Calu3 (cell line): ENCODE data around the gene SLC12A4. TPM values are rescaled to one million over a fixed set of nuclear protein-coding genes. Genes with fewer than 3 reads are reported as not detected.
"Not testable (repeated sequence)": the region's sequence is repeated elsewhere in the genome, so short reads cannot be mapped to it uniquely, and the experiment has no call there.

ENCODE experiments used
- BruUV-seq: library from RNA; stranded (reverse); fragments of 400-500 nt; replicated peaks from 2 replicates; lab custom pipeline; 2021; lab: Mats Ljungman, UMichigan
- CTCF ChIA-PET: fragments of 300-600 bp; sonication (Branson Sonifier 250); formaldehyde crosslinking; loops from one replicate; lab custom pipeline; 2022; ENCODE audit warnings: antibody characterized with exemption; lab: Charles Lee
- DNase-seq: peaks from one replicate; pipeline ENCODE4 v3.0.0; 2022
- H3K27ac Mint-ChIP-seq: one replicate; pipeline ENCODE4 v1.8.0; 2022; ENCODE audit warnings: mixed read lengths; ENCODE audit not compliant: unreplicated experiment
- H3K27me3 Mint-ChIP-seq: one replicate; pipeline ENCODE4 v1.8.0; 2022; ENCODE audit warnings: mixed read lengths; ENCODE audit not compliant: unreplicated experiment
- H3K36me3 Mint-ChIP-seq: one replicate; pipeline ENCODE4 v1.8.0; 2022; ENCODE audit warnings: mild to moderate bottlenecking, moderate library complexity, mixed read lengths; ENCODE audit not compliant: insufficient read depth, unreplicated experiment
- H3K4me1 Mint-ChIP-seq: one replicate; pipeline ENCODE4 v1.8.0; 2022; ENCODE audit warnings: mild to moderate bottlenecking, low read depth, mixed read lengths; ENCODE audit not compliant: unreplicated experiment
- H3K4me3 Mint-ChIP-seq: one replicate; pipeline ENCODE4 v1.8.0; 2022; ENCODE audit warnings: mild to moderate bottlenecking, low read depth, moderate library complexity, mixed read lengths; ENCODE audit not compliant: unreplicated experiment
- H3K9me3 Mint-ChIP-seq: one replicate; pipeline ENCODE4 v1.8.0; 2022; ENCODE audit warnings: low read depth, mixed read lengths; ENCODE audit not compliant: unreplicated experiment
- CTCF ChIP-seq: fragments of 200-600 bp; IDR thresholded peaks from one replicate; pipeline ENCODE4 v1.8.0; 2022; ENCODE audit warnings: antibody characterized with exemption; ENCODE audit not compliant: unreplicated experiment
- intact Hi-C: fragments of 100-400 bp; cut with micrococcal nuclease; formaldehyde crosslinking; loops from one replicate; pipeline ENCODE4 v1.10.0; 2022; ENCODE audit not compliant: unreplicated experiment
- total RNA-seq: library from RNA; stranded (reverse); gene quantifications from 2 replicates; pipeline ENCODE4 v1.2.3, GENCODE V29; 2022

Gene SLC12A4
- total RNA-seq, 1 experiment from 2014 or later, result 38.0 TPM

- Mint-ChIP-seq H3K27me3 (peaks cover 15% of the 10 kb centered on the region), H3K27ac (no peak overlapping the region), H3K36me3 (no peaks in the 10 kb centered on the region), H3K4me1 (peaks cover 6% of the 10 kb centered on the region), H3K9me3 (no peaks in the 10 kb centered on the region), H3K4me3 (no peak overlapping the region)
- DNase-seq, result peak; percentile 47
- BruUV-seq, result no TSS peak
- no peak for TF ChIP-seq CTCF
- CTCF ChIA-PET, result no interaction called here
- intact Hi-C loops, result loop anchor here (10.0 kb wide), 1 partner anchor 229 kb away; no protein-coding TSS in a partner anchor
Measured at GRCh38 chr16:67995423-67995822, 27.0 kb upstream of the SLC12A4 start.

GRCh38 chr16:67994040-67994408, 25.6 kb upstream of the SLC12A4 start:
- peaks cover 17% of the 10 kb centered on the region for H3K27me3 Mint-ChIP-seq
- peak overlapping the region; percentile 42 for H3K27ac Mint-ChIP-seq
- not testable (repeated sequence) for H3K4me3 Mint-ChIP-seq, H3K9me3 Mint-ChIP-seq, BruUV-seq, DNase-seq, H3K4me1 Mint-ChIP-seq, H3K36me3 Mint-ChIP-seq
- CTCF ChIA-PET, result interaction anchor here (0.6 to 1.0 kb wide), 5 partner anchors 11 to 207 kb away, joined by 3 to 12 read pairs (median 5); no protein-coding TSS in a partner anchor
- intact Hi-C loops, result loop anchor here (10.0 kb wide), 1 partner anchor 231 kb away; no protein-coding TSS in a partner anchor

GRCh38 chr16:67993207-67994039, 25.0 kb upstream of the SLC12A4 start:
- peak; percentile 85 for DNase-seq
- peak; percentile 99 for TF ChIP-seq CTCF
- Mint-ChIP-seq H3K36me3 (no peaks in the 10 kb centered on the region), H3K9me3 (no peaks in the 10 kb centered on the region), H3K27me3 (peaks cover 23% of the 10 kb centered on the region), H3K4me3 (peak overlapping the region; percentile 51), H3K4me1 (peaks cover 6% of the 10 kb centered on the region), H3K27ac (peak overlapping the region; percentile 42)
- no TSS peak for BruUV-seq
- CTCF ChIA-PET, result interaction anchor here (0.6 to 1.0 kb wide), 5 partner anchors 11 to 208 kb away, joined by 3 to 12 read pairs (median 5); no protein-coding TSS in a partner anchor
- intact Hi-C loops, result loop anchor here (1.0 to 10.0 kb wide), 2 partner anchors 47 to 231 kb away; no protein-coding TSS in a partner anchor

GRCh38 chr16:67992661-67993206, 24.3 kb upstream of the SLC12A4 start:
- CTCF ChIA-PET, result no interaction called here
- H3K27me3 Mint-ChIP-seq, result peaks cover 30% of the 10 kb centered on the region
- no peaks in the 10 kb centered on the region for H3K36me3 Mint-ChIP-seq
- H3K4me1 Mint-ChIP-seq, result peaks cover 6% of the 10 kb centered on the region
- TF ChIP-seq CTCF, result no peak
- no peak overlapping the region for H3K27ac Mint-ChIP-seq
- DNase-seq, result no peak
- H3K4me3 Mint-ChIP-seq, result peak overlapping the region; percentile 51
- no peaks in the 10 kb centered on the region for H3K9me3 Mint-ChIP-seq
- BruUV-seq, result no TSS peak
- intact Hi-C loops, result loop anchor here (1.0 to 10.0 kb wide), 2 partner anchors 48 to 232 kb away; no protein-coding TSS in a partner anchor
